Measurements from ENCODE around the gene AMBRA1. TPM values are rescaled to one million over a fixed set of nuclear protein-coding genes. Genes with fewer than 3 reads are reported as not detected.

The AMBRA1 gene
- total RNA-seq, 4 donors from 2014 or later, result 20.0 to 28.9 (median 26.0) TPM

DNA sequence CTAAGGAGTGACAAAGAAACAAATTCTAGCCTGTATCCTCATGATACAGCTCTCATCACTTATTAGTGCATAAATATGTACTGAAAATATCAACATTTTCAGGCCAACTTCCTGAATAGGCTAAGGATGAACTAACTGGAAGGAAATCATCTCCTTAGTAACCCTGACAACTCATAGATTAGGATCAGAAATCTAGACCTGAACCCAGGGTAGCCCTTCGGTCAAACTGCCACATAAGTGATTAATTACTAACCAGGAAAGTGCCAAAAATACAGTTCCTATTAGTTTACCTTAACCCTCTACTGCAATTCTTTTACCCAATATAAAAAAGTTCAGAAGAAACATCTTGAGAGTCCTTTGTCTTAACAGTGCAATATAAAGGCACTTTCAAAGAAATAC is 40.0 kb downstream of the AMBRA1 start:
- 33% methylated on average over 1 of the region's 1 CpG for WGBS
- Histone ChIP-seq H3K4me3 (peak overlapping the region in 1 of 4 donors; percentile 5), H3K9me3 (no peaks in the 10 kb centered on the region), H3K27me3 (no peaks in the 10 kb centered on the region), H3K36me3 (no peaks in the 10 kb centered on the region), H3K27ac (replicated peaks in 1 of 4) (peak overlapping the region; percentile 66 to 78 (median 70)), H3K4me1 (peaks cover 23 to 42% (median 34%) of the 10 kb centered on the region in 4 donors)
- TF ChIP-seq, protein P1, sequence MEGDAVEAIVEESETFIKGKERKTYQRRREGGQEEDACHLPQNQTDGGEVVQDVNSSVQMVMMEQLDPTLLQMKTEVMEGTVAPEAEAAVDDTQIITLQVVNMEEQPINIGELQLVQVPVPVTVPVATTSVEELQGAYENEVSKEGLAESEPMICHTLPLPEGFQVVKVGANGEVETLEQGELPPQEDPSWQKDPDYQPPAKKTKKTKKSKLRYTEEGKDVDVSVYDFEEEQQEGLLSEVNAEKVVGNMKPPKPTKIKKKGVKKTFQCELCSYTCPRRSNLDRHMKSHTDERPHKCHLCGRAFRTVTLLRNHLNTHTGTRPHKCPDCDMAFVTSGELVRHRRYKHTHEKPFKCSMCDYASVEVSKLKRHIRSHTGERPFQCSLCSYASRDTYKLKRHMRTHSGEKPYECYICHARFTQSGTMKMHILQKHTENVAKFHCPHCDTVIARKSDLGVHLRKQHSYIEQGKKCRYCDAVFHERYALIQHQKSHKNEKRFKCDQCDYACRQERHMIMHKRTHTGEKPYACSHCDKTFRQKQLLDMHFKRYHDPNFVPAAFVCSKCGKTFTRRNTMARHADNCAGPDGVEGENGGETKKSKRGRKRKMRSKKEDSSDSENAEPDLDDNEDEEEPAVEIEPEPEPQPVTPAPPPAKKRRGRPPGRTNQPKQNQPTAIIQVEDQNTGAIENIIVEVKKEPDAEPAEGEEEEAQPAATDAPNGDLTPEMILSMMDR (IDR thresholded peaks at IDR 0.05), result no peak
- TF ChIP-seq POLR2A (IDR thresholded peaks at IDR 0.05; ENCODE audit: low read depth) (no peak), POLR2AphosphoS5 (IDR thresholded peaks at IDR 0.05) (no peak), EP300 (IDR thresholded peaks at IDR 0.05) (no peak)
- DNase-seq (ENCODE audit: extremely low spot score), result no peak
- intact Hi-C loops (cut with DNase I), result no loop called here

DNA sequence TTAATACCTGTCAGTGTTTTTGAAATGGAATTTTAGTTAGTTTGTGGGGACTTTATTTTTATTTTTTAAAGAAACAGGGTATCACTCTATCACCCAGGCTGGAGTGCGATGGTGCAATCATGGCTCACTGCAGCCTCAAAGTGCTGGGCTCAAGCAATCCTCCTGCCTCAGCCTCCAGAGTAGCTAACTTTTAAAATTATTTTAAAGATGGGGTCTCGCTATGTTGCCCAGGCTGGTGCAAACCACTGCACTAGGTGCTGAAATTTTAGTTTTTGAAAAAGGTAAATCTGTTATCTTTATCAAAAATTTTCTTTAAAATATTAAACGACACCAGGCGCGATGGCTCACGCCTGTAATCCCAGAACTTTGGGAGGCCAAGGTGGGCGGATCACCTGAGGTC is 42.6 kb downstream of the AMBRA1 start:
- H3K4me1 ChIP-seq, result peaks cover 23 to 43% (median 31%) of the 10 kb centered on the region in 4 donors
- H3K36me3 ChIP-seq, result peaks cover 8 to 15% (median 12%) of the 10 kb centered on the region in 4 donors
- no peak for DNase-seq (ENCODE audit: extremely low spot score)
- H3K9me3 ChIP-seq, result no peaks in the 10 kb centered on the region
- intact Hi-C loops (cut with DNase I), result no loop called here
- no peak for TF ChIP-seq POLR2A (IDR thresholded peaks at IDR 0.05; ENCODE audit: low read depth)
- no peak for TF ChIP-seq EP300 (IDR thresholded peaks at IDR 0.05)
- TF ChIP-seq POLR2AphosphoS5 (IDR thresholded peaks at IDR 0.05), result no peak
- TF ChIP-seq, protein P1 (IDR thresholded peaks at IDR 0.05), result no peak
- no peak overlapping the region for H3K4me3 ChIP-seq
- WGBS, result 97% methylated on average over 7 of the region's 7 CpGs
- no peaks in the 10 kb centered on the region for H3K27me3 ChIP-seq
- H3K27ac ChIP-seq (replicated peaks in 1 of 4), result no peak overlapping the region

- WGBS, result 84% methylated on average over 5 of the region's 5 CpGs
- DNase-seq (ENCODE audit: extremely low spot score), result no peak
- intact Hi-C loops (cut with DNase I), result no loop called here
- no peak overlapping the region for H3K4me3 ChIP-seq
- no peak overlapping the region for H3K27ac ChIP-seq (replicated peaks in 1 of 4)
- no peaks in the 10 kb centered on the region for H3K27me3 ChIP-seq
- peaks cover 0 to 8% (median 0%) of the 10 kb centered on the region in 4 donors for H3K4me1 ChIP-seq
- no peaks in the 10 kb centered on the region for H3K9me3 ChIP-seq
- peaks cover 32 to 52% (median 47%) of the 10 kb centered on the region in 4 donors for H3K36me3 ChIP-seq
- TF ChIP-seq, protein P1 (IDR thresholded peaks at IDR 0.05), result no peak
- TF ChIP-seq EP300 (IDR thresholded peaks at IDR 0.05) (no peak), POLR2A (IDR thresholded peaks at IDR 0.05; ENCODE audit: low read depth) (no peak), POLR2AphosphoS5 (IDR thresholded peaks at IDR 0.05) (no peak)
These were observed 46.2 kb downstream of the AMBRA1 start for GRCh38 chr11:46547579-46547978.

DNA sequence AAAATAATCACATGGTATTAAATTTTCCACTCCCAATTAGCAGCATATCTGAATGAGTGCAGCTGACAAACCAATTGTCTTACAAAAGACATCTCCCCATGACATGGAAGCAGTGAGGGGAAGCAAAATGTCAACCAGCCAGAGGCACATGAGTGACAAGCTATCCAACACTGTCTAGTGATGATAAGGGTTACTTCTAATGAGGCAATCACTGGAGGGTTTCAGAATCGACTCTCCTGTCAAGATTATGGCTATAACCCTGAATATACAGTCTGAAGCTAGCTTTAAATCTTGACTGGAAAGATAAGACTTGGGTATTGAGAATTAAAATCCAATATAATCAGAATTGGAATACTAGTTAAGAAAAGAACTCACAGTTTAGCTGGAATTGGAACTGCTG is 50.3 kb downstream of the AMBRA1 start:
- H3K36me3 ChIP-seq, result peaks cover 48 to 83% (median 71%) of the 10 kb centered on the region in 4 donors
- no peak overlapping the region for H3K27ac ChIP-seq (replicated peaks in 1 of 4)
- intact Hi-C loops (cut with DNase I), result no loop called here
- no peak for DNase-seq (ENCODE audit: extremely low spot score)
- WGBS, result 85% methylated on average over 1 of the region's 1 CpG
- H3K4me3 ChIP-seq, result no peak overlapping the region
- TF ChIP-seq POLR2A (IDR thresholded peaks at IDR 0.05; ENCODE audit: low read depth), result no peak
- TF ChIP-seq EP300 (IDR thresholded peaks at IDR 0.05), result no peak
- TF ChIP-seq POLR2AphosphoS5 (IDR thresholded peaks at IDR 0.05), result no peak
- TF ChIP-seq, protein P1 (IDR thresholded peaks at IDR 0.05), result no peak
- H3K4me1 ChIP-seq, result peaks cover 0 to 8% (median 2%) of the 10 kb centered on the region in 4 donors
- no peaks in the 10 kb centered on the region for H3K27me3 ChIP-seq
- no peaks in the 10 kb centered on the region for H3K9me3 ChIP-seq
